ENCODE measurements around the gene CD300H.

DNA sequence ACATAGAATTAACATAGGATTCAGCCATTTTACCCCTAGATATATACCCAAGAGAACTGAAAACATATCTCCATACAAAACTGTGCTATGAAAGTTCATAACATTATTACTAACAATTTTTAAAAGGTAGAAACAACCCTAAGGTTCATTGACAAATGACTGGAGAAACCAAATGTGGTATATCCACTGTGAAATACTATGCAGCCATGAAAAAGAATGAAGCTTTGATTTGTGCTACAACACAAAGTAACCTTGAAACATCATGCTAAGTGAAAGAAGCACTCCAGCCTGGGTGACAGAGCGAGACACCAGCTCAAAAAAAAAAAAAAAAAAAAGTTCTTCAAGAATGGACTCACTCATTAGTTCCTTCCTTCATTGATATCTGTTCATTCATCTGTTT, 24.2 kb upstream of the CD300H start:
- TF ChIP-seq, protein P1, sequence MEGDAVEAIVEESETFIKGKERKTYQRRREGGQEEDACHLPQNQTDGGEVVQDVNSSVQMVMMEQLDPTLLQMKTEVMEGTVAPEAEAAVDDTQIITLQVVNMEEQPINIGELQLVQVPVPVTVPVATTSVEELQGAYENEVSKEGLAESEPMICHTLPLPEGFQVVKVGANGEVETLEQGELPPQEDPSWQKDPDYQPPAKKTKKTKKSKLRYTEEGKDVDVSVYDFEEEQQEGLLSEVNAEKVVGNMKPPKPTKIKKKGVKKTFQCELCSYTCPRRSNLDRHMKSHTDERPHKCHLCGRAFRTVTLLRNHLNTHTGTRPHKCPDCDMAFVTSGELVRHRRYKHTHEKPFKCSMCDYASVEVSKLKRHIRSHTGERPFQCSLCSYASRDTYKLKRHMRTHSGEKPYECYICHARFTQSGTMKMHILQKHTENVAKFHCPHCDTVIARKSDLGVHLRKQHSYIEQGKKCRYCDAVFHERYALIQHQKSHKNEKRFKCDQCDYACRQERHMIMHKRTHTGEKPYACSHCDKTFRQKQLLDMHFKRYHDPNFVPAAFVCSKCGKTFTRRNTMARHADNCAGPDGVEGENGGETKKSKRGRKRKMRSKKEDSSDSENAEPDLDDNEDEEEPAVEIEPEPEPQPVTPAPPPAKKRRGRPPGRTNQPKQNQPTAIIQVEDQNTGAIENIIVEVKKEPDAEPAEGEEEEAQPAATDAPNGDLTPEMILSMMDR (IDR thresholded peaks at IDR 0.05; ENCODE audit: low read length), result no peak
- no peak for TF ChIP-seq EZH2 (IDR thresholded peaks at IDR 0.05; ENCODE audit: borderline replicate concordance, low read length)
